Naive B cell (primary cell): ENCODE measurements around the gene CTXN1. TPM values are rescaled to one million over a fixed set of nuclear protein-coding genes. Genes with fewer than 3 reads are reported as not detected.
"Not testable (repeated sequence)": the region's sequence is repeated elsewhere in the genome, so short reads cannot be mapped to it uniquely, and the experiment has no call there.

Experiments
- ATAC-seq, 2 donors: fragments of 150-1000 bp; cut with Tn5 transposase; 2 replicates each; pipeline ENCODE4 v1.10.0; 2021; ENCODE audit warnings: low read depth in 2 of 2, mild to moderate bottlenecking in 2 of 2, moderate library complexity in 2 of 2
- DNase-seq: peaks from one replicate; pipeline ENCODE4 v3.0.0; 2022
- H3K27ac Mint-ChIP-seq, 6 donors: one replicate each; pipeline ENCODE4 v1.8.0; 2020 to 2022; ENCODE audit warnings: mild to moderate bottlenecking in 6 of 6, mixed read lengths in 6 of 6, moderate library complexity in 5 of 6, inconsistent platforms in 2 of 6
- H3K27me3 Mint-ChIP-seq, 3 donors: one replicate each; pipeline ENCODE4 v1.8.0; 2021 to 2022; ENCODE audit warnings: mixed read lengths in 3 of 3, mild to moderate bottlenecking in 1 of 3
- H3K36me3 Mint-ChIP-seq, 2 donors: one replicate each; pipeline ENCODE4 v1.8.0; 2020 to 2022; ENCODE audit warnings: mixed read lengths in 2 of 2, inconsistent platforms in 1 of 2, mild to moderate bottlenecking in 1 of 2
- H3K4me1 Mint-ChIP-seq, 3 donors: one replicate each; pipeline ENCODE4 v1.8.0; 2020 to 2022; ENCODE audit warnings: mixed read lengths in 3 of 3, inconsistent platforms in 1 of 3, mild to moderate bottlenecking in 1 of 3, moderate library complexity in 1 of 3
- H3K4me3 Mint-ChIP-seq, 8 donors: one replicate each; pipeline ENCODE4 v1.8.0; 2020 to 2022; ENCODE audit warnings: mild to moderate bottlenecking in 8 of 8, mixed read lengths in 8 of 8, moderate library complexity in 8 of 8, inconsistent platforms in 2 of 8
- H3K9me3 Mint-ChIP-seq, 7 donors: one replicate each; pipeline ENCODE4 v1.8.0; 2020 to 2022; ENCODE audit warnings: mixed read lengths in 7 of 7, mild to moderate bottlenecking in 5 of 7, inconsistent platforms in 2 of 7, moderate library complexity in 1 of 7
- polyA plus RNA-seq, 6 donors: library from polyadenylated mRNA; unstranded; fragments of 300-500 nt; fragmentation: Illumina TruSeq; gene quantifications; one replicate each; pipeline ENCODE4 v1.2.3, GENCODE V29; 2021; ENCODE audit warnings: low read depth in 6 of 6

The CTXN1 gene
- polyA plus RNA-seq, 6 donors from 2014 or later, result not detected

DNA sequence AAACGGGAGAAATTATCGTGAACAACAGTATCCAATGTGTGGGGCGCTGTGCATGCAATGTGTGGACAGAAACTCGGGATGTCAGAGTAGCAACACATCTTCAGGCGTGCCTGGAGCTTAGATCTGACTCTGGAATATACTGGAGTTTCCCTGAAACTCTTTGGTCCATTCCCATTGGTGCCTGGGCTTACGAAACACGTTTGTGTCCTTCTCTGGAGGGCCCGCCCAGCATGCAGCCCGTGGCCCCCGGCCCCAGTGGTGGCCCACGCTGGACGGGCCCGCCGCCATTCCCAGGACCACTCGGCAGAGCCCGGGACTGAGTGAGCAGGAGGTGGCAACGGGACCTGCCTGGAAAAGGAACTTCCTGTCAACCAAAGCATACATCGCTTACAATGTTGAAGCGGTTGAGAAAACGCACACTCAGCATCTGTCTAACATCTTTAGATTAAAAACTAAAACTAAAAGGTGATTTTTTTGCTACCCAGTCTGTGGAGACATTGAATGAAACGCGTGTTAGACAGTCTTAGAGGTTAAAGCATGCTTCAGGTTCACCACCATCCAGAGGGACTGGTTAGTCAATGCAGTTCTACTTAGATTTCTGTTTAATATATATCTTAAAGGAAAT lies 36.8 kb upstream of the CTXN1 start:
- H3K36me3 Mint-ChIP-seq, result peaks cover 11 to 13% of the 10 kb centered on the region in 2 donors
- no peaks in the 10 kb centered on the region for H3K27me3 Mint-ChIP-seq
- ATAC-seq (no peak), DNase-seq (no peak)
- H3K4me3 Mint-ChIP-seq, result no peak overlapping the region
- peaks cover 0 to 4% (median 0%) of the 10 kb centered on the region in 3 donors for H3K4me1 Mint-ChIP-seq
- no peak overlapping the region for H3K27ac Mint-ChIP-seq
- H3K9me3 Mint-ChIP-seq, result no peaks in the 10 kb centered on the region

DNA sequence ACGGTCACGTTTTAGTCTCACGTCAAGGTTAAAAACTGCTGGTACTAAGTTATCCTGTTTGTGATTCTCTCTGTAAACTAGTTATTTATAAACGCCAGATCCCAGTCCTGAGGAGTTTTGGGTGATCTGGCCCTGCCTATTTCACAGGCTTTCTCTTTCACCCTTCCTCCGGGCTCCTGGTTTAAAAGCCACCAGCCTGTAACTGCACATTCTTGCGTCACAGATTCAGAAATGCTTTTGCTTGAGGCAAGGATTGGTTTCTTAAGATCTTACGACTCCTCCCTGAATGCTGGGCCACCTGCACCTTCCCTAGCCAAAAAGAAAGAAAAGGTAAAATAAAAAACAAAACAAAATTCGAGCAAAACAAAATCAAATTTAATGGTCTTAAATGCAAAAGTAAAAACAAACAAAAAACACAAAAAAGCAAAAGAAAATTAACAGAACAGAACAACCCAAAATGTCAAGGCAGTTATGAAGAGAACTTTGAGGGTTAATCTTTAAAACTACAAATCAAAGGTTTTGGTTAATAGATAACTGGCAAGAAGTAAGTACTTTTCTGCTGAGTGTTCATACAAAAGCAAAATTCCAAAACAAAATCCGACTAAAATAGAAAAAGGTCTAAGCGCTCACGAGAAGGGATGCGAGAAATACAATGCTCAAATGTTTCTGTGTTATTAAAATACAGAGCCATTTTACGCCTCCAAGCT lies 36.1 kb upstream of the CTXN1 start:
- ATAC-seq (no peak), DNase-seq (no peak)
- peak overlapping the region in 2 of 6 donors; percentile 69 to 79 for H3K27ac Mint-ChIP-seq
- H3K36me3 Mint-ChIP-seq, result peaks cover 8 to 11% of the 10 kb centered on the region in 2 donors
- peaks cover 0 to 4% (median 0%) of the 10 kb centered on the region in 3 donors for H3K4me1 Mint-ChIP-seq
- no peak overlapping the region for H3K4me3 Mint-ChIP-seq
- no peaks in the 10 kb centered on the region for H3K9me3 Mint-ChIP-seq
- no peaks in the 10 kb centered on the region for H3K27me3 Mint-ChIP-seq

DNA sequence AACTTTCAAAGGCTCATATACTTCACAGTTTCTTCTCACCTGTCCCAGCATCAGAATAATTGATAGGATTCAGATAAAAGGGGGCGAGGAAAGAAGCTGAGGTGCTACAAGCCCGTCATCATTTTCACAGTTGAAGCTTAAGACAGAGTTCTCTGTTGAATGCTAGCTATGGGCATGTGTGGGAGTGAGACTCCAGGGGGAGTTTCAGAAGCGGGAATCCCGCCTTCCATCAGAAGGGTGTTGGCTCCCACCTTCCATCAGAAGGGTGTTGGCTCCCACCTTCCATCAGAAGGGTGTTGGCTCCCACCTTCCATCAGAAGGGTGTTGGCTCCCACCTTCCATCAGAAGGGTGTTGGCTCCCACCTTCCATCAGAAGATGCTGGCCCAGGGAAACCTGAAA lies 35.1 kb upstream of the CTXN1 start:
- not testable (repeated sequence) for DNase-seq, H3K4me3 Mint-ChIP-seq, ATAC-seq, H3K27me3 Mint-ChIP-seq, H3K4me1 Mint-ChIP-seq, H3K9me3 Mint-ChIP-seq, H3K36me3 Mint-ChIP-seq
- H3K27ac Mint-ChIP-seq, result peak overlapping the region in 1 of 6 donors; percentile 30

DNA sequence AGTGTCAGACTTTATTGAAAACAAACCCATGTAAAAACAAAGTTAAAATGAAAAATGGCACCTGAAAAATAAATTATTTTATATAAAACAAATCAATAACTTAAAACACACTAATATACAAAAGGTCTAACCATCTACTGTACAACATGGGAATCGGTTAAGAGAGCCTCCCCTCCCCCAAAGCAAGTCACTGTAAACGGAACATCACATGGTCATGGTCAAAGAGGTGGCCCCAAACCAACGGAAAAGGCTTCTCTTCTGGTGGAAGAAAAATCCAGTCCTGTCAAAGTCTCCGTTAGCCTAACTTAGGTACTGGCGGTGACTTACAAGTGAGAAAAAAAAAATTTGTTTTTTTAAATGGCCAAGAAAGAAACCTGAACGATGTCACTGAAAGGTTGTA lies 33.3 kb upstream of the CTXN1 start:
- Mint-ChIP-seq H3K27me3 (no peaks in the 10 kb centered on the region), H3K4me1 (peaks cover 0 to 2% (median 0%) of the 10 kb centered on the region in 3 donors), H3K27ac (no peak overlapping the region), H3K4me3 (no peak overlapping the region), H3K36me3 (peaks cover 0 to 4% of the 10 kb centered on the region in 2 donors), H3K9me3 (no peaks in the 10 kb centered on the region)
- no peak for ATAC-seq
- no peak for DNase-seq

DNA sequence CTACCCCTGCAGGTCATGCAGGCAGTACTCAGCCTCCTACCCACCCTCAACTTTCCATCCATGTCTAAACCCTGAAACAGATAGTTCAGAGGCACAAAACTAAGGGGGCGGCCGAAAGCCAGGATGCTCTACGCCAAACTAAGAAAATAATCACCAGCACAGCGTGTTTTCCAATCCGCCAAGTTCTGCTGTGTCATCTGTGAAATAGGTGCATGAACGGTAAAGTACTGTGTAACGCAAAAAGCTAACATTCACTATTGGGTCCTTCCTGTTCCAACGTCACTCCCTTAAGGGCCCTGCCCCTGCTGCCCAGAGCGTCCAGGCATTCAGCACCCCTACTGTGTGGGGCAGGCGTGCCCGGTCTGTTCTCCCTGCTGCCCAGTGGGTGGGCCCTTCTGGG lies 29.8 kb upstream of the CTXN1 start:
- peak overlapping the region in 1 of 6 donors; percentile 10 for H3K27ac Mint-ChIP-seq

DNA sequence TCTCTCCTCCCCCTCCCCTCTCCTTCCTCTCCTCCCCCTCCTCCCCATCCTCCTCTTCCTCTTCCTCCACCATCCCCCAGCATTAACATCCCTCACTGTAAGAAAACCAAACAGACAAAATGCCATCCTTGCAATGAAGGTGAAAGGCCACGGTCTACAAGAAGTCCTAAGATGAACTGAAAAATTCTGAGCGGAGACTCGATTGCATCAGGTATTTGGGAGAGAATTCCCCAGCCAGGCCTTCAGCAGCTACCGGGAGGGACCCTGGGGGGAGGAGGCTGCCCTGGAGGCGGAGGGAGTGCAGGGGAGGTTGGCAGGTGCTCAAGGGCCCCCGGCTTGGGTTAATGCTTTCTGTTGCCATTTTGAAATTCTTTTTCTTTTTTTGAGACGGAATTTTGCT lies 27.6 kb upstream of the CTXN1 start:
- Mint-ChIP-seq H3K9me3 (no peaks in the 10 kb centered on the region), H3K27me3 (no peaks in the 10 kb centered on the region), H3K27ac (peak overlapping the region in 2 of 6 donors; percentile 68 to 78), H3K4me3 (no peak overlapping the region), H3K36me3 (no peaks in the 10 kb centered on the region), H3K4me1 (peaks cover 0 to 3% (median 2%) of the 10 kb centered on the region in 3 donors)
- DNase-seq (no peak), ATAC-seq (no peak)

More for the DNA sequence above, 29.8 kb upstream of the CTXN1 start:
- no peak for DNase-seq
- H3K4me1 Mint-ChIP-seq, result peaks cover 0 to 3% (median 2%) of the 10 kb centered on the region in 3 donors
- ATAC-seq, result no peak
- H3K27me3 Mint-ChIP-seq, result no peaks in the 10 kb centered on the region
- H3K36me3 Mint-ChIP-seq, result no peaks in the 10 kb centered on the region
- H3K4me3 Mint-ChIP-seq, result no peak overlapping the region
- no peaks in the 10 kb centered on the region for H3K9me3 Mint-ChIP-seq

DNA sequence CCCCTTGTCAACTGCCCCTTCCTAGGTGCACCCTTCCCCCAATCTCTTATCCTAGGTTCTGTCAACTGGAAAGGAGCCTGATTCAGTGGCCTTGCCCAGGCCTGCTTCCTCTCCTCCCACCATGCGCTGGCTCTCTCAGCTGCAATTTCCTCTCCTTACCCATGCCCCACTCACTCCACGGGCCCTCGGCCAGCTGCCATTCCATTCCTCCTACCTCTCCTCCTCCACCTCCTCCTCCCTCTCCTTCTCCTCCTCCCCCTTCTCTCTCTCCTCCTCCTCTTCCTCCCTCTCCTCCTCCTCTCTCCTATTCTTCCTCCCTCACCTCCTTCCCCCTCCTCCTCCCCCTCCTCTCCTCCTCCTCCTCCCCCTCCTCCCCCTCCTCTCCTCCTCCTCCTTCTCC lies 27.1 kb upstream of the CTXN1 start:
- DNase-seq (no peak), ATAC-seq (no peak)
- Mint-ChIP-seq H3K27me3 (no peaks in the 10 kb centered on the region), H3K27ac (no peak overlapping the region), H3K36me3 (no peaks in the 10 kb centered on the region), H3K4me1 (peaks cover 0 to 3% (median 2%) of the 10 kb centered on the region in 3 donors), H3K4me3 (no peak overlapping the region), H3K9me3 (no peaks in the 10 kb centered on the region)

DNA sequence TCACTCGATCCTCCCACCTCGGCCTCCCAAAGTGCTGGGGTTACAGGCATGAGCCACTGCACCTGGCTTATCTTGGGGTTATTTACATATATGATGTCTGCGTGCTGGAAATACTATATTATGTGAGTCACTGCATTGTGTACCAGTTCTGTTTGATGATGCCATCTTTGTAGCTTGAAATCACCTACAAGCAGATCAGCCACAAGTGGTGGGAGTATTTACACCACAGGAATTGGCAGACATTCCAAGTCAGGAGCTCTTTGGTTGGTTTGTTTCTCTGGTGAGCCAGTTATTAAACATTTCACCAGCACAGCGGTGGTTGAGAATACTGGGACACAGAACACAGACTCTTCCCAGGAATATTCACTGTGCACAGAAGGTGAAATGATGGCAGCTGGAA lies 22.0 kb upstream of the CTXN1 start:
- H3K9me3 Mint-ChIP-seq, result no peaks in the 10 kb centered on the region
- H3K27me3 Mint-ChIP-seq, result no peaks in the 10 kb centered on the region
- H3K4me1 Mint-ChIP-seq, result peaks cover 12 to 22% (median 18%) of the 10 kb centered on the region in 3 donors
- ATAC-seq (no peak), DNase-seq (no peak)
- no peaks in the 10 kb centered on the region for H3K36me3 Mint-ChIP-seq
- H3K4me3 Mint-ChIP-seq, result no peak overlapping the region
- peak overlapping the region in 1 of 6 donors; percentile 47 for H3K27ac Mint-ChIP-seq

DNA sequence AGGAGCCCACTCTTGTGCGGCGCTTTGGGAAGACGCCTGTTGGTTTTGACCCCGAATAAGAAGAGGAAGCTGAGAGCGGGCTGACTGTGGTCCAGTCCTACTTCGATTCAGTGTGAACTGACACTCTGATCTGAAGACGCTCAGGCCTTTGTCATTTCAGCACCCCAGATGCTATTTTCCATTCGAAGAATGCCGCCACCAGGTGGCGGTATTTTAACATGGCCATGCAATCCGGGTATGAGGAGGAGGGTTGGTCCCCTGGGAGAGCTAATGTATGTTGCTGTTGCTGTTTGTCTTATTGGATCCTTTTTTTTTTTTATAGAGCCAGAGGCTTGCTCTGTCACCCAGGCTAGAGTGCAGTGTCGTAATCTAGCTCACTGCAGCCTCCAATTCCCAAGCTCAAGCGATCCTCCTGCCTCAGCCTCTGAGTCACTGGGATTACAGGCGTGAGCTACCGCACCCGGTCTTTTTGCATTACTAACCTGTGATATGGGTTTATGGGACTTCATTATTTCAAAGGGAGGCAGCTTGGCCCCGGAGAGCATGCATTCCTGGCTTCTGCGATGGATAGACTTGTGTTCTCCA lies 18.3 kb upstream of the CTXN1 start:
- Mint-ChIP-seq H3K27ac (peak overlapping the region; percentile 97 to 100 (median 99)), H3K9me3 (no peaks in the 10 kb centered on the region), H3K36me3 (peaks cover 0 to 9% of the 10 kb centered on the region in 2 donors), H3K4me1 (peaks cover 18 to 36% (median 26%) of the 10 kb centered on the region in 3 donors), H3K27me3 (no peaks in the 10 kb centered on the region), H3K4me3 (peak overlapping the region; percentile 80 to 95 (median 92))
- ATAC-seq (peak; percentile 36 to 42), DNase-seq (peak; percentile 75)

DNA sequence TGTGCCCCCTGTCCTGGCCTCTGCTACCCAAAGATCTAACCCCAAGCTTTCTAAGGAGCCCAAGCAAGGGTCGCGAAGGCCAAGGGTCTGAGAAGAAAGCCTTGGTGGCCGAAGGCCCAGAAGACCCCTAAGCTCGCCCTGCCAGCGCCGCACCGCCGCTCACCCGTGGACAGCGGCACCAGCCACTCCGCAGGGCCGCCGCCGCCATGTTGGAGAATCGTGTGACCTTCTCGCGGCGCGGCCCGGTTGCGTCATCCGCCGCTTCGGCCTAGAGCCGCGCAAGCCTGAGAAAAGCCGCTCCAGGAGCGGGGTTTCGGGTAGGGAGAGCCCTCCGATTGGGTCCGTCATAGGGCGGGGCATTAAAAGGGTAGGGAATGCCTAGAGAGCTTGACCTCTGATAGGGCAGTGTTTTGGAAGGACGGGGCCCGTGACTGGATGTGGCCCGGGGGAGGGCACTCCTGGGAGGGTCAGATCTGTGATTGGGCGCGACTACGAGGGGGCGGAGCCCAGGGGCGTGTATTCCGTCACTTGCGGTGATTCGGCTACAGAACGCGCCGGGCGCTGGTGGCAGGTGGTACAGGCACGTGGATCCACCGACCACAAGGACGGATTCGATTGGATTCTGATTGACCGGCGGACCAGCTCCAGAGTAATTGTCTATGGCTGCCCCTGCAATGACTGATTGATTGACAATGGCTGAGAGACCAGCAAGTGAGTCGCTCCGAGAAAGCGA lies 17.7 kb upstream of the CTXN1 start, which contains the start of gene TIMM44:
TSS of gene TIMM44 (minus strand) at position 223 of the 733 bp plus-strand sequence. CDS start at position 208, 15 bp downstream.
- peak; percentile 89 to 90 for ATAC-seq

DNA sequence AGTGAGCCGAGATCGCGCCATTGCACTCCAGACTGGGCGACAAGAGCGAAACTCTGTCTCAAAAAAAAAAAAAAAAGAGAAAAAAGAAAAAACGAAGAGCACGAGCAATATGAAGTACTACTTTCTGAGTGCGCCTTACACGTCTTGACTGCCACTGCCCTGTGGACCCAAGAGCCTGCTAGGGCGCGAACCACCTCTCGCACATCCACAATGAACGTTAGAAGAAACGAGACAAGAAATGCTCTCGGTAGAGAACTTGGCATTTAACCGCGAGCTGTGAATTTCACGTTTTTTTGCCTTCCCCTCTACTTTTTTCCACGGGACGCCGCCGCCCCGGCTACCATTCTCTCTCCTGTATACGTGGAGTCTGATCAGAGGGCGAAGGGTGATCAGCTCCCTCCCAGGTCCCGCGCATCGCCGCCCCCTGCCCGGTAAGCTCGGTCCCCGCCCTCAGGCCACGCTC lies 17.1 kb upstream of the CTXN1 start:
- H3K9me3 Mint-ChIP-seq, result no peaks in the 10 kb centered on the region
- H3K27me3 Mint-ChIP-seq, result no peaks in the 10 kb centered on the region
- H3K4me3 Mint-ChIP-seq, result peak overlapping the region; percentile 80 to 95 (median 92)
- DNase-seq (no peak), ATAC-seq (peak; percentile 11 to 16)
- H3K4me1 Mint-ChIP-seq, result peaks cover 18 to 36% (median 26%) of the 10 kb centered on the region in 3 donors
- peak overlapping the region; percentile 97 to 100 (median 99) for H3K27ac Mint-ChIP-seq
- peaks cover 5 to 9% of the 10 kb centered on the region in 2 donors for H3K36me3 Mint-ChIP-seq

More for the DNA sequence above, 17.7 kb upstream of the CTXN1 start, which contains the start of gene TIMM44:
- no peaks in the 10 kb centered on the region for H3K27me3 Mint-ChIP-seq
- DNase-seq, result peak; percentile 100
- peak within 1 kb of the TSS; percentile 80 to 95 (median 92) for H3K4me3 Mint-ChIP-seq
- H3K36me3 Mint-ChIP-seq, result peaks cover 5 to 9% of the 10 kb centered on the region in 2 donors
- no peaks in the 10 kb centered on the region for H3K9me3 Mint-ChIP-seq
- peaks cover 18 to 36% (median 26%) of the 10 kb centered on the region in 3 donors for H3K4me1 Mint-ChIP-seq
- H3K27ac Mint-ChIP-seq, result peak within 1 kb of the TSS; percentile 97 to 100 (median 99)

DNA sequence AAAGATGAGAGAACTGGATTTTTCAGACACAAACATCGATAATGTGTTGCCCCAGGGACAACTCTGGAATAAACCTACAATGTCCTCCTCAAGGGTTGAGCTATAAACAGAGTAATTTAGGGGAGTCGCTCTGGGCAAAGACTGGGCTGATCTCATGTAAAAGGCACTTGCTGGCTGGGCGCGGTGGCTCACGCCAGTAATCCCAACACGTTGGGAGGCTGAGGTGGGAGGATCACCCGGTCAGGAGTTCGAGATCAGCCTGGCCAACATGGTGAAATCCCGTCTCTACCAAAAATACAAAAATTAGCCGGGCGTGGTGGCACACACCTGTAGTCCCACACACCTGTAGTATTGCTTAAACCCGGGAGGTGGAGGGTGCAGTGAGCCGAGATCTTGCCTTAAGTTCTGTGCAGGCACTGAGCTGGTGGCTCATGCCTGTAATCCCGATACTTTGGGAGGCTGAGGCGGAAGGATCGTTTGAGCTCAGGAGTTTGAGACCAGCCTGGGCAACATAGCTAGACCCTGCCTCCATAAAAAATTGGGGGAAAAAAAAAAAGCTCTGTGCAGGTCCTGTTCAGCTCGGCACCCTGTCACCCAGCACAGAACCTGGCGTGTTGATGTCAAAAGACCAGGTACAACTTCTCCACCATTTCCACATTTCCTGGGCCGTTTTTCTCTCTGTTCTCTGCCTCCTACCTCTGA lies 16.1 kb upstream of the CTXN1 start:
- peaks cover 5 to 9% of the 10 kb centered on the region in 2 donors for H3K36me3 Mint-ChIP-seq
- no peaks in the 10 kb centered on the region for H3K9me3 Mint-ChIP-seq
- ATAC-seq (no peak), DNase-seq (no peak)
- peaks cover 18 to 36% (median 26%) of the 10 kb centered on the region in 3 donors for H3K4me1 Mint-ChIP-seq
- peak overlapping the region in 7 of 8 donors; percentile 43 to 93 (median 82) for H3K4me3 Mint-ChIP-seq
- peak overlapping the region in 4 of 6 donors; percentile 26 to 100 (median 71) for H3K27ac Mint-ChIP-seq
- H3K27me3 Mint-ChIP-seq, result no peaks in the 10 kb centered on the region
